Left colon (tissue), 2 donors: ENCODE results near the gene PRKACA. TPM values are rescaled to one million over a fixed set of nuclear protein-coding genes. Genes with fewer than 3 reads are reported as not detected.

Experiments used
- ATAC-seq: fragments of 200-7000 bp; cut with Tn5 transposase; one replicate; pipeline ENCODE4 v1.9.1; 2020; ENCODE audit warnings: mild to moderate bottlenecking, moderate library complexity
- DNase-seq, 2 donors: peaks; one replicate each; pipeline ENCODE4 v3.0.0-alpha.2; 2020
- intact Hi-C, 2 donors: fragments of 100-400 bp; cut with DNase I in 1 of 2; cut with micrococcal nuclease in 1 of 2; formaldehyde crosslinking; loops; one replicate each; pipeline versions ENCODE4 v1.11.2 to v1.14.0; 2022; cut with DNase I, micrococcal nuclease
- total RNA-seq, 2 donors: library from RNA; stranded (reverse); fragmentation: NEBNext Ultra II Directional; extraction: Animal tissue kit (Norgen Biotek cat#: 25700); gene quantifications; one replicate each; pipeline ENCODE4 v1.2.1, GENCODE V29; 2021
- donor health status: DM: no; HTN: no; CAD: no.
- donor health status: DM: yes; HTN: yes; CAD: no.

Gene PRKACA
- total RNA-seq, 2 donors from 2014 or later: 78.8 to 80.1 TPM

DNA sequence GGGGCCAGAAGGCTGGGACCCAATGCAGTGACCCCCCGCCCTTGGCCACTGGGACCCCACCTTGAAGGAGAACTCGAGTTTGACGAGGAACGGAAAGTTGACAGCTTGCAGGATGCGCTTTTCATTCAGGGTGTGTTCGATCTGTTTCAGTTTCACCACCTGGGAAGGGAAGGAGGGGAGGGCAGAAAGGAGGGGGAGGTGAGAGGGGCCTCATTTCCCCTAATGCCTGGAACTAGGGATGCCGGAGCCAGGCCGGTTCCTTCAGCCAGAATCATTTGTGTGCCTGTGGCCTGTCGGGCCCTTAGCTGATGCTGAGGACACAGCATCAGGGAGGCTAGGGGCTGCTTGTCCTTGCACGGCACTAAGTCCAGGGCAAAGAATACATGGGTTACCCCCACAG lies 14.8 kb downstream of the PRKACA start:
- no peak for ATAC-seq
- intact Hi-C loops: no loop called here

DNA sequence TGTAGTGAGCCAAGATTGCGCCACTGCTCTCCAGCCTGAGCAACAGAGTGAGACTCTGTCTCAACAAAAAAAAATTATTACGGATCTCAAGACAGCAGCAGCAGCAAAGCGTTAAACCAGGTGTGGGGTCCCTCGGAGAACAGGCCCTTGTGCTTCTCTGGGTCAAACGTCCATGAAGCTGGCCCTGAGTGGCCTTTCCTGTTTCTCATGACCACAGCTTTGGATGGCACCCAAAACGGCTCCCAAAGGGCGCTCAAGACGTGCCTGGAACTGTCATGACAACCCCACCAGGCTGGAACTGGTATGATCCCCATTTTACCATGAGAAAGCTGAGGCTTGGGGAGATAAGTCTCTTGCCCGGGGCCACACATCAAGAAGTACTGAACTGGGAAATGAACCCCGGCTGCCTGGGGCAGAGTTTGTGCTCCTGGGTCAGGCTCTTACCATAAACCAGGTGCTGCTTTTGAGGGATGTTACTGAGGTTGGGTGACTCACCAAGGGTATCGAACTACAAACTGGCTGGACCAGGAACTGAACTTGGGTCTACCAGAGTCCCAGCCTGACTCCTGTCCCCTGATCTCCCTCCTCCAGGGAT lies 15.4 kb downstream of the PRKACA start:
- no peak for ATAC-seq
- intact Hi-C loops: no loop called here
- DNase-seq: no peak

More for the DNA sequence above, 14.8 kb downstream of the PRKACA start:
- no peak for DNase-seq

DNA sequence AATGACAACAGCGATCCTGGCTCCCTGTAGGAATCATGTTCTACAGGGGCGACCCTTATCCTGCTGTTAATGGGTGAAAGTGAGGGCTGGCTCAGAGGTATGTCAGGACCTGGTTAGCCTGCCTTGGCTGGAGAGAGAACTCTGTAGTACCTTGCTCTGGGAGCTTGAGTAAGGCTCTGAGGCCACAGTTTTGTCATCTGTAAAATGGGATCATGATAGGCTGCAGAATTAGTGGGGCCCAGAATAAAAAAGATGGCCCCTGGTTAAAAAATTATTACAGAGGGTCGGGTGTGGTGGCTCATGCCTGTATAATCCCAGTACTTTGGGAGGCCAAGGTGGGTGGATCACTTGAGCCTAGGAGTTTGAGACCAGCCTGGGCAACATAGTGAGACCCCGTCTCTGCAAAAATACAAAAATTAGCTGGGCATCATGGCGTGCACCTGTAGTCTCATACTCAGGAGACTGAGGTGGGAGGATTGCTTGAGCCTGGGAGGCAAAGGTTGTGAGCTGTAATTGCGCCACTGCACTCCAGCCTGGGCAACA lies 16.5 kb downstream of the PRKACA start:
- intact Hi-C loops: no loop called here
- DNase-seq (no peak), ATAC-seq (no peak)

DNA sequence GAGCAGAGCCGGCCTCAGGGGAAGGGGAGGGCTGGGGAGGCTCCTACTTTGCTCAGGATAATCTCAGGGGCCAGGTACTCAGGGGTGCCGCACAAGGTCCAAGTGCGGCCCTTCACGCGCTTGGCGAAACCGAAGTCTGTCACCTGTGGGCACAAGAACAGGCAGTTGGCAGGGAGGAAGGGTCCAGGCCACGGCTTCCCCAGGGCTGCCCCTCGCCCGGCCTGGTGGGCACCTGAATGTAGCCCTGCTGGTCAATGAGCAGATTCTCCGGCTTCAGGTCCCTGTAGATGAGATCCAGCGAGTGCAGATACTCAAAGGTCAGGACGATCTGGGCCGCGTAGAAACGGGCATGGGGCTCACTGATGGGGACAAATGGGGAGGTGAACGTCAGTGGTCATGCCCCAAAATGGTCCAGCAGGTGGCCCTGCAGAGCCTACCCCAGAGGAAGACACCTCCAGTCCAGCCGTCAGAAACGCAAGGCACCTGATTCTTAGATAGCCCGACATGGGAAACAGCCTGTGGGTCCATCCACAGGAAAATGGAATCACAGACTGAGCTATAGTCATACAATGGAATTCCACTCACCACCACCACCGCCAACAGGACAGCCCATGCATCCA lies 19.9 kb downstream of the PRKACA start:
- DNase-seq: no peak
- ATAC-seq: peak; percentile 30
- intact Hi-C loops: no loop called here

DNA sequence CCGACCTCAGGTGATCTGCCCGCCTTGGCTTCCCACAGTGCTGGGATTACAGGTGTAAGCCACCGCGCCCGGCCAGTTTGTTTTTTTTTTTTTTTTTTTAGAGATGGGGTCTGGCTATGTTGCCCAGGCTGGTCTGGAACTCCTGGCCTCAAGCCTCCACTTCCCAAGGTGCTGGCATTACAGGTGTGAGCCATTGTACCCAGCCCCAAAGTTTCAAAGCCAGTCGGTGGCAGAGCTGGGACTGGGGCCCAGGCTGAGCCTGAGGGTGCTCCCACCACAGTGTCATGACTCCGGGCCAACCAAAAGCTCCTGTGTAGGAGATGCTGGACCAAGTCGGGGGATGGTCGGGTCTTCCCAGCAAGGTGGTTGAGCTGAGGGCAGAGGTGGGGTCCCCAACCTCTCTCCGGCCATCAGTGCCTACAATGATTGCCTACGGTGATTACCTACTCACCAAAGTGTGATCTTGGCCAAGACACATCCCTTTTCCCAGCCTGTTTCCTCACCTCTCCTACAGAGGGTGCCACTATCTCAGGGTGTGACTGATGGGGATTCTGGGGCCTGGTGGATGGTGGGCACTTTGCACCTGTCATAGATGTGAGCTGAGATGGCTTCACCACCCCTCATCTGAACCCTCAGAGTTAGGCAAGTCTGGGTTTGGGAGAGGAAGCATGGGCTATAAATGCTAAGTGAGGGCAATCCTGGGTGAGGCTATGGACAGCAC lies 21.1 kb downstream of the PRKACA start:
- intact Hi-C loops: no loop called here
- ATAC-seq (no peak), DNase-seq (no peak)

DNA sequence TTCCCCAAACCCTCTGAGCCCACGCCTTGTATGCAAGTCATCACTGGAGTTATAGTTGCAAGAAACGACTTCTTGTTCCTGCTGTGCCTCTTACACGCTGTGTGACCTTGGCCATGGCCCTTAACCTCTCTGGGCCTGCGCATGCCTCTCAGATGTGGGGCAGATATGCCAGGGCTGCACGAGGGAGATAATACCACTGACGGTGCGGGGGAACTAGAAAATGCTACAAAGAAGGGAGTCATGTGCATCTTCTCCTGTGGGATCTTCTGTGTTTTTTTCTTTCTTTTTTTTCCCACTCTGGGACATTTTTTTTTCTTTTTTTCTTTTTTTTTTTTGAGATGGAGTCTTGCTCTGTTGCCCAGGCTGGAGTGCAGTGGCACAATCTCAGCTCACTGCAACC lies 22.7 kb downstream of the PRKACA start:
- DNase-seq: no peak
- ATAC-seq: no peak
- intact Hi-C loops: no loop called here

DNA sequence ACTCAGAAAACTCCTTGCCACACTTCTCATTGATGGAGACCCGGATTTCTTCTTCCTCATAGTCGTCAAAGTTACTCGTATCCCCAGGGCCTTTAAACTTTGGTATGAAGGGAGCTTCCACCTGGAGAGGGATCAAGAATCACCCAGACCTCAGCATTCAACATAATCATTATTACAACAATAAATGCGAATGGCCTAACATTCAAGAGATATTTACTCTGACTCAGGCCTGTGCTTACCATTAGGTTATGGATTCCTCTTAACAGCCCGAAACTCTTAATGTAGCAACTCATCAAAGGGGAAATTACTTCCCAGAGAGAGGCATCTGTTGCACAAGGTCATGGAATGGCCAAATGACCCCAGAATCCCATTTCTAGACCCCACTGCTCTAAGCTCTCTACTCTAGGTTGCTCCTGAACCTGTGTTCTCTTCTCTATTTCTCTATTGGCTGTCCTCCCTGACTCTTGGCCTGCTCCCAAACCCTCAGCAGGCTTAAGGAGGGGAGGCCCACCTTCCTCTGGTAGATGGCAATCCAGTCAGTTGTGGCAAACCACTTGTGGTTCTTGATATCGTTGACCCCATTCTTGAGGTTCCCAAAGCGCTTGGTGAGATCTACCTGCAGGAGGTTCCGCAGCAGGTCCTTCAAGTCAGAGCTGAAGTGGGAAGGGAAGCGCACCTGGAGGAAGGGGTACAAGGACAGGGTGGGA lies 24.3 kb downstream of the PRKACA start:
- DNase-seq (no peak), ATAC-seq (no peak)
- intact Hi-C loops: no loop called here

DNA sequence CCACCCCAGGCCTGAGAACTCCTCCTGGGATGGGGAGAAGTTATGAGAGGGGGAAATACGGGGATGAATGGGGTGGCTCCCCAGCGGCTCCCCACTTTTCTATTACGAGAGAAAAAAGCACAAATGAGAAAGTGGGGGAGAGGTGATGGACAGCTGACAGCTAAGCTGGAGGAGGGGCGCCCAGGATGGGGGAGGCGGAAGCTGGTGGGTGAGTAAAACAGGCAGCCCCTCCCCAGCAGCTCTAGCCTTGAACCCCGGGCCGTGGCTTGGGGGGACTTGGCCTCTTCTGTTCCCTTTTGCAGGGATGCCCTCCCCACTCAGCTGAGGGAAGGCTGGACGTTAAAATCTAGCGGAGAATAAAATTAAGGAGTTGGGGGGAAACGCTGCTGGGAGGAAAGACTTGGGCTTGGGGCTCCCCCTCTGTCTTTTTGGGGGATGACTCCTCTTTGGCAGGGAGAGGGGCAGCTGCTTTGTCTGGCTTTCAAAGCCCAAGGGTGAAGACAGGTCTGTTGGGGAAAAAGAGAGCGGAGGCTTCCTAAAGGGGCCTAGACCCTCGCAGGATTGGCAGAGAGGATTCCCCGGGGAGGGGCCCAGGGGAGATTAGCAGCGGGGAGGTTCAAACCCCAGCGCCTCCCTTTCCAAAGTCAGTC lies 25.6 kb downstream of the PRKACA start:
- DNase-seq (peak in 1 of 2 donors; percentile 70), ATAC-seq (no peak)
- intact Hi-C loops: no loop called here

DNA sequence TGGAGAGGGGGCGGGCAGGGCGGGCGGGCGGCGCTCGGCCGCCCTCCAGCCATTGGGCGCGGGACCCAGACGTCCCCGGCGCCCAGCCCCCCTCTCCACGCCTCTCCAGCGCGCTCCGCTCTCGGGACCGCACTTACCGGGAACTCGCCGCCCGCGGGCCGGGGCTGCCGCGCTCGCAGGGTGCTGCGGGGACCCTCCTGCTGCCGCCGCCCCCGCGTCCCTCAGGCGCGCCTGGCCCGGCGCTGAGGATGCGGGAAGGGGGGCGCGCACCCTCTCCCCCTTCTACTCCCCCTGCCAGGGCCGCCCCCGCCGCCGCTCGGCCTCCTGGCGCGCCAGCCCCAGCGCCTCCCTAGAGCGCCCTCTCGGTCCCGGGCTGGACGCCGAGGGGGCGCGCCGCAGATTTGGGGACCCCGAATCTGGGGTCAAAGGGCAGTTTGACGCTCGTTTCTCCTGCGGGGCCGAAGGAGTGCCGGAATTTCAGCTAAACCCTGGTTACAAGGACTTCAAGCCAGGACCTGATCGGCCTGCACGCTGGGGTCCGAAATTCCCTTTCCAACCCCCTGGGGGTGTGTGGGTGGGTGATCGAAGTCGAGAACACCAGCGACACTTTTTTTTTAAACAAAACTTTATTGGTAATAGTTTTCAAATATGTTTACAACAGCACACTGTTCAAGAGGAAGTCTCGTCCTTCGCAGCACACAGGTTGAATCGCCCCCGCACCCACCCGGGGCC lies 26.3 kb downstream of the PRKACA start:
- intact Hi-C loops: no loop called here
- DNase-seq (peak; percentile 84 to 89), ATAC-seq (peak; percentile 82)

DNA sequence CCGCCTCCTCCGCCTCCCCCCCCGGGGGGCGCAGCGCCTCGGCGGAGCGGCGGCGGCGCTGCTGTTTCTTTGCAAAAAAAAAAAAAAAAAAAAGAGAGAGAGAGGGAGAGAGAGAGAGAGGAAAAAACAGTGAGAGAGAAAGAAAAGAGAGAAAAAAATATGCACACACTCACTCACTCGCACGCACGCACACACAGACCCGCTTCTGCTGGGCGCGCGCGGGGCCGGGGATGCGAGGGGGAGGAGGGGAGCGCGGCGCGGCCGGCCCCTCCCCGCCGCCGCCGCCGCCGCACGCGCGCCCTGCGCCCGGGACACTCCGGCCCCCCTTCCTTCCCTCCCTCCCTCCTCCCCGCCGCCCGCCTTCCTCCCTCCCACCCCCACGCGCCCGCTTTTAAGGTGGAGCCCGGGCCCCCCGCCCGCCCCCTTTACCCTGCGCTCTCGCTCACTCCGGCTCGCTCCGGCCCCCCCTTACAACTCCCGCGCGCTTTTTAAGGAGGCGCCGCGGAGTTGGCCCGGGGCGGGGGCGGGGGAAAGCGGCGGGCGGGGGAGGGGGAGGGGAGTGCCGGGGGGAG lies 27.0 kb downstream of the PRKACA start, which contains the start of gene SAMD1:
SAMD1 (minus strand) TSS at position 243 of the 572 bp plus-strand sequence.
- ATAC-seq: peak; percentile 58
- intact Hi-C loops: no loop called here
- DNase-seq: peak; percentile 91 to 93

DNA sequence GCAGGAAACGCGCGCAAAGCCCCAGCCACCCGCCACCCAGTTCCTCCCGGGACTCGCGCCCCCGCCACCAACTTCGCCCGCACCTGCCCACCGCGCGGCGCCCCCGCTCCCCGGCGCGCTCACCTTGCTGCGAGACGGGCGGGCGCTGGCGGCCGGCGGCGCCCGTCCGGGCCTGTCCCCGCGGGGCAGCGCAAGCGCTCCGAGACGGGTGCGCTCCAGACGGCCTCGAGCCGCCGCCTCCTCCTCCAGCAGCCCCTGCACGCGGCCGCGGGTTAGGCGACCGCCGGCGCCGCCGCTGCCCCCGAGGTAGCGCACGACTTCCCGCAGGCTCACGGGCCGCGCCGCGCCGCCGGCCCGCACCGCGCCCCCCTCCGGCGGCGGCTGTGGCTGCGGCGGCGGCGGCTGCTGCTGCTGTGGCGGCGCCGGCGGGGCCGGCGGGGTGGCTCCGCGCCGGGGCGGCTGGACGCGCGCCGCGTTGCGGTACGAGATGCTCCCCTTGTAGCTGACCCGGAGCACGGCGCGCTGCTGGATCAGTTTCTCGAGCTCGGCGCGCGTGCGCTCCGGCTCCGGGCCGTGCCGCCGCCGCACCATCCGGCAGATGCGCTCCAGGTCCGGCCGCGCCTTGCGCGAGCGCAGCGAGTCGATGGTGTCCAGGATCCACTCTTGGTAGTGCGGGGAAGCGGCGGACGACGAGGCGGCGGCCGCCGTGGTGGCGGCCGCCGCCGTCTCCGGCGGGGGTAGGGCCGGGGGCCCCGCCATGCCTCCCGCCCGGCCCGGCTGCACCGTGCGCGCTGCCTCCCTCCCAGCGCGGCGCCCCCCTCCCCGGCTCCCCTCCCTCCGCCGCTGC lies 27.7 kb downstream of the PRKACA start:
- peak in 1 of 2 donors; percentile 70 for DNase-seq

DNA sequence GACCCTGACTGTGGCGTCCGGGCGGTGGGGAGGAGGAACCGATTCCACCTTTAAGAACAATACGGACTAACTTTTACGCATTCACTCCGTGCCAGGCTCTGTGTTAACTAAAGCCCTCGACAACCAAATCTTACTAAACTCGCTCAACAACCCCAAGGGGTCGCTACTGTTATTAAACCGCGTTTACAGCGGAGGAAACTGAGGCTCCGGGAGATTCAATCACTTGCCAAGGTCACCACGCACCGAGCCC lies 28.2 kb downstream of the PRKACA start:
- intact Hi-C loops: no loop called here
- no peak for DNase-seq
- no peak for ATAC-seq

More for the DNA sequence above, 27.7 kb downstream of the PRKACA start:
- intact Hi-C loops: no loop called here
- peak; percentile 6 for ATAC-seq

DNA sequence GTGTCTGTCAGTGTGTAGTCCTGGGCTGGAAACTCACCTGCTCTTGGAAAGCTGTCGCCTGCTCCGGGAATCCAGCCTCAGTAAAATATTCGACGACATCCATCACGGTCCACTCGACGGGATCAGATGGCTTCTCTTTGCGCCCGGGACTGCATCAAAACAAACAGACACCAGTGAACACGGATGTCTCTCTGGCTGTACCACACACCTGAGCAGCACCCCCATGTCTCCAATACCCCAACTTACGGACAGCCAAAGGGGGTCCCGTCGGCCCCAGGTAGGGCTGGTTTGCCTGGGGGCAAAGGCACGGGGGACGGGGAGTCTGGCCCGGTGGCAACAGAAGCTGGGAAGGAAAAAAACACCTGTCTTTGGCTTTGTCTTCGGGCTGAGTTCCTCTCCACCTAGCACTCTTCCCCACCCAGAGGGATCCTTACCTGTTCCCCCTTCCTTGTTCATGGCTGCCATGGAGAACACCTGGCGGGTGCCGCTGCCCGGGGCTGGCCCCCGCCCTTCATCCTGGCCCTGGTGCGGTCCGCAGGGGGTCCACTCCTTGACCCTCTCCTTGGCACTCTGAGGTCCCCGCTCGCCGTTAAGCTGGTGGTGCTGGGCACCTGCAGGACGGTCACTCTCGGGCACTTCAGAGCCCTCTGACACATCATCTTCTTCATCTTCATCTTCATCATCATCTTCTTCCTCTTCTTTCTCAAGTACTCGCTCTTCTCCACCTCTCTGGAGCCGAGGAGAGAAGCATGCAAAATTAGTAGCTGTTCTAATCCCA lies 28.7 kb downstream of the PRKACA start:
- no peak for ATAC-seq
- intact Hi-C loops: no loop called here
- DNase-seq: no peak

DNA sequence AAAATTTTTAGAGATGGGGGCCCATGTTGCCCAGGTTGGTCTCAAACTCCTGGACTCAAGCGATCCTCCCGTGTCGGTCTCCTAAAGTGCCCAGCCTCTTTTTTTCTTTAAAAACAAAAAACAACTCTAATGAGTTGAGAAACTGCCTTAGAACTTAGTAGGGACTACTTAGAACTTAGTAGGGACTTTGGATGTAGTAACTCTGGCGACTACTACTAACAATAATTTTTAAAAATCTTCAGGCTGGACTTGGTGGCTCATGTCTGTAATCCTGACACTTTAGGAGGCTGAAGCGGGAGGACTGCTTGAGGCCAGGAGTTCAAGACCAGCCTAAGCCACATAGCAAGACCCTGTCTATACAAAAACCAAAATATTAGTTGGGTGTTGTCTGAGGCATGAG lies 31.5 kb downstream of the PRKACA start:
- ATAC-seq: no peak
- intact Hi-C loops: no loop called here
- DNase-seq: no peak

DNA sequence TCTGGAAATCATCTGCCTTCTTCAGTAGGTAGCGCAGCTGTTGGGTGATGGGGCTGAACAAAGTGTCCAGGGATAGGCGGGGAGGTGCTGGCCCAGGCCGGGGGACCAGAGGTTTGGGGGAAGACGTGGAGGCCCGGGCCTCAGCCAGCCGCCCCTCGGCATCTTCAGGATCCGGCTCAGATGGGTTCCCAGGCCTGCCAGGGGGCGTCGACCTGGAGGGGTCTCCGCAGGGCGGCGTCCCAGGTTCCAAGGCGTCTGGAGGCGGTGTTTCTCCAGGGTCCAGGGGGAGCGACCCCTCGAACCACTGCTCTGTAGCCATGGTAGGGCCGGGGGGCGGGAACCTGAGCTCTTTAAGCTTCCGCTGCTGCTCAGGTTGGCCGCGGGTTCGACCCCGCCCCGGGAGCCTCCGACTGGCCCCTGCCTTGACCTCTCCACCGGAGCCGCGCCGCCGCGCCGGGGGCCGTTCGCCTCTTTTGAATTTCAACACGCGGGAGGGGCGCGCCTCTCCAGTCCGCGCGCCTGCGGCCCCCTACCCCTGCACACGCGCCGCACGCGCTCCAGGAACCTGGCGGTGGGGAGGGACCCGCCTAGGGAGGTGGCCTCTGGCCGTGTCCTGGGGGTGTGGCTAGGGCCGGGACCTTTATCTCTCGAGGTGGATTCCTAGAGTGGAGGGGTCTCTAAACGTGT lies 32.1 kb downstream of the PRKACA start, which contains the start of gene C19orf67:
C19orf67 (minus strand) TSS at position 475 of the 687 bp plus-strand sequence; CDS start at position 319, 156 bp downstream.
- DNase-seq: peak in 1 of 2 donors; percentile 51
- intact Hi-C loops: no loop called here
- no peak for ATAC-seq

DNA sequence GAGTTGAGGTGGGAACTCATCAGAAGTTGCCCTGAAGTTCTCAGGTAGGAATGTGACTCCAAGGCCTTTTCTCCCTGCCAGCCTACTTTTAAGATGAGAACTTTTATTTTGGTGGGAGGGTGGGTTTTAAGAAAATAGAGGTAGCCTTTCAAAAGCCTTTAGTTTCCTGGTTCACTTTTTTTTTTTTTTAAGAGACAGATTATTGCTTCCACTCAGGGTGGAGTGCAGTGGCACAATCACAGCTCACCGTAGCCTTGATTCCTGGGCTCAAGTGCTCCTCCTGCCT lies 34.9 kb downstream of the PRKACA start:
- peak; percentile 20 for ATAC-seq
- no peak for DNase-seq
- intact Hi-C loops: no loop called here
